GM23248 (cell line): Measurements from ENCODE around the gene TMEM39B.

Source experiments
- EZH2 ChIP-seq: fragments of 200-600 bp; sonication (generic); IDR thresholded peaks from 2 replicates; pipeline ENCODE4 v1.6.1; 2018; ENCODE audit warnings: antibody characterized with exemption, mild to moderate bottlenecking; ENCODE audit not compliant: insufficient read depth, poor library complexity, severe bottlenecking
- EZH2phosphoT487 ChIP-seq: fragments of 200-600 bp; sonication (generic); IDR thresholded peaks from 2 replicates; pipeline ENCODE4 v1.6.1; 2018; ENCODE audit warnings: antibody characterized with exemption, moderate library complexity, mild to moderate bottlenecking, low read depth; ENCODE audit not compliant: insufficient read depth

- TF ChIP-seq EZH2 (no peak), EZH2phosphoT487 (no peak)
Measured at GRCh38 chr1:32100359-32100758, 27.6 kb downstream of the TMEM39B start.
